Suppressor macrophage treated with lipopolysaccharide for 4 hours (primary cell): ENCODE measurements around the gene ACAT2.
"Not testable (repeated sequence)": the region's sequence is repeated elsewhere in the genome, so short reads cannot be mapped to it uniquely, and the experiment has no call there.

ENCODE experiments used
- DNase-seq: peaks from one replicate; pipeline ENCODE4 v3.0.0-alpha.2; 2020

Gene ACAT2

GRCh38 chr6:159761873-159762680 lies at the start of gene ACAT2:
Gene ACAT2, plus strand, starts transcription at chr6:159762045. Its CDS starts 43 bp downstream, at chr6:159762088.
- peak; percentile 91 for DNase-seq

- not testable (repeated sequence) for DNase-seq
Measured at GRCh38 chr6:159712389-159712788, 49.5 kb upstream of the ACAT2 start.

DNA sequence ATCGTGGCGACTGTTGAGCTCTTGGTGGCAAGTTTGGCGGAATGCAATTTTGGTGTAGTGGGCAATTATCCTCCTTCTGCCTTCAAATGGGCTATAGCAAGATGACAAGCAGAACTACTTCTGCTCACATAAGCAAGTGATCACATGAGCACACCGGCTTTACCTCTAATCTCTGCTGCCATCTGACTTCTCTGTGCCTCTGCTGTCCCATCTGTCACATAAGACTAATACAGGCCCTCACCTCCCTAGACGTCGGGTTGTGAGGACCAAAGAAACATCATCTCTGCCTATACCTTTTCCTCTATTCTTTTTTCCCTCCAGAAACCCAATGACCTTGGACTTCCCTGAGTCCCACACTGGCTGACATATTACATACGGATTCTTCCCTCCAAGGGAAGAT lies 47.9 kb upstream of the ACAT2 start:
- DNase-seq, result no peak

- no peak for DNase-seq
Measured at GRCh38 chr6:159714404-159714803, 47.4 kb upstream of the ACAT2 start.

- DNase-seq, result peak; percentile 53
Measured at GRCh38 chr6:159715166-159715565, 46.7 kb upstream of the ACAT2 start.

GRCh38 chr6:159715605-159716004 lies 46.2 kb upstream of the ACAT2 start:
- DNase-seq, result no peak

- DNase-seq, result peak; percentile 98
Measured at GRCh38 chr6:159716247-159717096, 45.4 kb upstream of the ACAT2 start.

- DNase-seq, result no peak
Measured at GRCh38 chr6:159718634-159719033, 43.2 kb upstream of the ACAT2 start.

DNA sequence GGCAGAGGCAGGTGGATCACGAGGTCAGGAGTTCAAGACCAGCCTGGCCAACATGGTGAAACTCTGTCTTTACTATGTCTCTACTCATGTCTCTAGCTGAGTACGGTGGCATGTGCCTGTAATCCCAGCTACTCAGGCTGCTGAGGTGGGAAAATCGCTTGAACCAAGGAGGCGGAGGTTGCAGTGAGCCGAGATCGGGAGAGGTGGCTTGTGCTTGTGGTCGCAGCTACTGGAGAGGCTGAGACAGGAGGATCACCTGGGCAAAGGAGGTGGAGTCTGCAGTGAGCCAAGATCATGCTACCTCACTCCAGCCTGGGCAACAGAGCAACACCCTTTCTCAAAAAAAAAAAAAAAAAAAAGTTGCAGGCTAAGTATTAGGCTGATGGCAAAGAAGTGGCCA lies 42.6 kb upstream of the ACAT2 start:
- DNase-seq, result no peak

GRCh38 chr6:159720708-159721107 lies 41.1 kb upstream of the ACAT2 start:
- no peak for DNase-seq

DNA sequence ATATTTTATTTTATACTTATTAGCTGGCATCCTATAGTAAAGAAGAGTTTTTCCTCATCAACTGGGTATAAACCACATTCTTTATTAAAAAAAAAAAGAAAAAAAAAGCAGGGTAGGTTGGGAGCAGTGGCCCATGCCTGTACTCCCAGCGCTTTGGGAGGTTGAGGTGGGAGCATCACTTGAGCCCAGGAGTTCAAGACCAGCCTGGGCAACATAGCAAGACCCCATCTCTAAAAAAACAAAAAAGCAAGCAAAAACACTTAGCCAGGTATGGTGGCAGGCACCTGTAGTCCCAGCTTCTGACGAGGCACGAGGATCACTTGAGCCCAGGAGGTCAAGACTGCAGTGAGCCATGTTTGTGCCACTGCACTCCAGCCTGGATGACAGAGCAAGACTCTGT lies 39.9 kb upstream of the ACAT2 start:
- not testable (repeated sequence) for DNase-seq

DNA sequence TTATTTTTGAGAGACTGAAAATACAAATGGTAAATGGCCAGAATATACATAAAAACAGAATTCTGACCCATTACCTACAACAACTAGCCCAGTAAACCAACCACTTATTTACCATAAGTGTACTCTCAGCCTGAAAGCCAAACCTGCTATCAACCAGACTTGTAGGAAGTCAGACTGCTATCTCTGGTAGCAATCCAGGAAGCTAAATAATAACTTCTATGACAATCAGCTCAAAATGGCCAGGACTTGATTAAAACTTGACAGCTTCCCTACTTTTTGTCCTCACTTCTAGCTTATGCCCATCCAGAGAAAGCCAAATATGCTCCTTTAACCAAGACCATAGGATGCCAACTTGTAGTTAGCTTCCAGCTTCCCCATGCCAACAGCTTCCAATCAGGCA lies 39.2 kb upstream of the ACAT2 start:
- DNase-seq, result no peak

DNA sequence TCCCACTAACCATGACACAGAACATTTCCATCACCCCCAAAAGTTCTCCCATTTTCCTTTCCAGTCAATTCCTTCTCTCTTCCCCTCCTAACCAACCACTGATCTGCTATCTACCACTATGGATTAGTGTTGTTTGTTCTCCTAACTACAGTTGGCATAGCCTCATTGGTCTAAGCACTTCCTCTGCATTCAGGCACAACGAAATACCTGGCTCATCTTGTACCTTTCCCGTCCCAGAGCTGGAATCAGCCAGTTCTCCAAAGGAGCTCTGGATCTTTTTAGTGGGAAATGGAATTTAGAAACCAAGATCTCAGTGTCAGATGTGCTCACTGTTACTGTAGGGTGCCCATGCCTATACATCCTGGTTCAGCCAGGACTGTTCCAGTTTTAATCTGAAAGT lies 38.6 kb upstream of the ACAT2 start:
- DNase-seq, result no peak

GRCh38 chr6:159724778-159725177 lies 37.1 kb upstream of the ACAT2 start:
- DNase-seq, result no peak

- DNase-seq, result not testable (repeated sequence)
Measured at GRCh38 chr6:159725208-159725607, 36.6 kb upstream of the ACAT2 start.

DNA sequence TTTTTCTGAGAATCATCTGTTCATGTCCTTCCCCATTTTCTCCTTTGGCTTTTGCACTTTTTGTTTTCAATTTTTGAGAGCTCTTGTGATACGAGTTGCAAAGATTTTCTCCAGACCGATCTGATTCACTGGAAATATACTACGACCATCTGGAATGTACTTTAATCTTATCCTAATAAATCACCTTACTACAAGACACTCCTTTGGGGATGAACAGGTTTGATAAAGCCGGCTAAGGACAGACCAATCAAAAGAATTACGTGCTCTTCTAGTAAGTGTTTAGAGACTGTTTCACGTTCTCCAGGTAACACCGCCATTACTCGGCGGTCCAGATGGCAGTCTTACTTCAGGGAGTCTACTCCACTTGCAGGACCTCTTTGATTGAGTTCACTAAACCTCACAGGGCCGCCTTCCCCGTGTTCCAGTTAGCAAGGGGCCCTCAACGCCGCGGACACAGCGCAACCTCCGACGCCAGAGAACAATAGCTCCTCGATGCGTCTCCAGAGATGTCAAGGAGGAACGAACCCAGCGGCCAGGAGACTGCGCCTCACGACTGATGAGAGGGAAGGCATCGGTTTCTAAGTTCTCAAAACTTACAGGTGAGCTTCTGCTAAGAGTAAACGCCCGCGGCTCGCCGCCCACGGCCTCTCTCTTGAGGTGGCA lies 35.5 kb upstream of the ACAT2 start:
- no peak for DNase-seq

DNA sequence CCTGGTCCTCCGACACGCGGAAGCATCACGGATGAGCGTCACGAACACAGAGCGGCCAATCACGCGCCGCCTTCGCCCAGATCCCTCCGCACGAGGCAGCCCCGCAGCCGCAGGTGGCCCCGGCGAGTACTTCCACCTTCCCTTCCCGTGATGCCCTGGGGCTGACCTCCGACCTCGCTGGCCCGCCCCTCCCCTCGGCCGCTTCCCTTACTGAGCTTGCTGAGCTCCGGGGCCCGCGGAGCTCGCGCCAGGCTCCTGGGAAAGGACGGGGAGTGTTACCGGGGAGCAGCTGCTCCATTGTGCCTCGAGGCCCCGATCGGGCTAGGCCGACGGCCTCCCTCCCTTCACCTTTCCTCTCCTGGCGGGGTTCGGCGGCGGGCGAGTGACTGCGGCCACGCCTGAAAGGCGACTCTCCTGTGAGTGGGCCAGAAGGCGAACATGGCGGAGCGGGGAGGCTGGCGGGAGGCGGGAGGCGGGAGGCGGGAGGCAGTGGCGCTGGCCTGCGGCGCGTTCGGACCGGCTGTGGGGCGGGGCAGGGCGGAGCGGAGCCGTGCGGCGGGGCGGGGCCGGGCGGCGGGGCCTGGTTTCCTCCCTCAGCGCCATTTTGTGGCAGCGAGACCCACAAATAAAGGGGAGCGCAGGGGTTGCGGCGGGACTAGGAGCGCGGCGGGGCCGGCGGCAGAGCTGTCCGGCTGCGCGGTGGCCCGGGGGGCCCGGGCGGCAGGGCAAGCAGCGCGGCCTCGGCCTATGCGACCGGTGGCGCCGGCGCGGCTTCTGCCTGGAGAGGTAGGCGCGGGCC lies 34.7 kb upstream of the ACAT2 start, which contains the start of gene WTAP:
Gene WTAP, plus strand, starts transcription at position 589 of the 799 bp plus-strand sequence. CDS start 8,760 bp downstream, outside the sequence.
- peak; percentile 96 for DNase-seq

GRCh38 chr6:159727717-159728445 lies 34.0 kb upstream of the ACAT2 start:
- DNase-seq, result no peak

DNA sequence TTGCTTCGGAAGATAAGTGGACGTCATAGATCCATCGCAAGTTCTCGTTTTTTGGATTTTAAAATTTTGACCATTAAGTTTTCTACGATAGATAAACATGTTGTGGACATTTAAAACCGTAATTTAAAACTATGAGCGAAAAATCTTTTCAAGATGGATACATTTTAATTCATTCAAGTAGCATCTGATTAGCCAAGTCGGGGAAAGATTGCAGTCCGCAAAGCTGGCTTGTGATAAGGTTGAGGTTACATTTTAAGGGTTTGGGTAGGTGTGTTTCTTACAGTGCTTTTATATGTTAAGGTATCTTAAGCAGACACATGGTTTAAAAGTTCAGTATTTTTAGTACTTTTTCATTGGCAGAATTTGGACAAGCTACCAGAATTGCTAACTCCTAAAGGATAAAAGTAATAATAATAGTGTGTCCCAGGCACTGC lies 33.3 kb upstream of the ACAT2 start:
- DNase-seq, result peak; percentile 43

- DNase-seq, result peak; percentile 63
Measured at GRCh38 chr6:159729598-159730331, 32.1 kb upstream of the ACAT2 start.

DNA sequence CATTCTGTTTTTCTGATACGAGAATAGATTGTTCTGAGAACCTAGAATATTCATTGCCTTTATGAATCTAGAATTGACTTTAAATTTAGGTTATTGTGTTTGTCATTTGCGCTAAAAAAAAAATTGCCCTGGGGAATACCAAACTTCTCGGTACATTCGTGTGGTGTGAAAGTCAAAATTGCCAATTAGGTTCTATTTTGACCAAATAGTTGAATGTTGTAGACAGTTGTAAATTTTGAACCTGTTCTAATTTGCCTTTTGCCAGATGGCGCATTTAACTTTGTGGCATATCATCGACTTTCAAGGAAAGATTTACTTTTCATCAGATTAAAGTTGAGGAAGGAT lies 31.5 kb upstream of the ACAT2 start:
- no peak for DNase-seq
